Stimulated activated CD4-positive, alpha-beta T cell treated with anti-CD3 and anti-CD28 coated beads, Interleukin-1b, Interleukin-23, amount 100 ng/mL, for 4 hours (primary cell): ENCODE results near the gene VAMP4.
"Not testable (repeated sequence)": the region's sequence is repeated elsewhere in the genome, so short reads cannot be mapped to it uniquely, and the experiment has no call there.

ENCODE experiments used
- DNase-seq, 2 donors: peaks; one replicate each; pipeline ENCODE4 v3.0.0-alpha.2; 2020; ENCODE audit warnings: low read depth in 2 of 2

Gene VAMP4

DNA sequence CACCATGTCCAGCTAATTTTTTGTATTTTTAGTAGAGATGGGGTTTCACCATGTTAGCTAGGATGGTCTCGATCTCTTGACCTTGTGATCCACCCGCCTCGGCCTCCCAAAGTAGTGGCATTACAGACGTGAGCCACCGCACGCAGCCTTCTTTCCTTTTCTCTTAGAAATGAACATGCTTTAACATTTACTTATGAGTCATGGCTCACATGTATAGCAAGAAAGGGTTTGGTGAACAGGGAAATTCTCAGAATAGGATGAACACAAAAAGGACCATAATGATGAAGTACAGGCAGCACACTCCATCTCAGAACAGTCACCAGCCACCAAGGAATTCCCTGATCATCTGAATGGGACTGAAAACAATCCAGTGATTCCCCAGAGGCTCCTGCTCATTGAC lies 9.4 kb upstream of the VAMP4 start:
- DNase-seq: no peak

GRCh38 chr1:171748651-171749050 lies 6.8 kb upstream of the VAMP4 start:
- DNase-seq: no peak

GRCh38 chr1:171744986-171745385 lies 3.1 kb upstream of the VAMP4 start:
- no peak for DNase-seq

DNA sequence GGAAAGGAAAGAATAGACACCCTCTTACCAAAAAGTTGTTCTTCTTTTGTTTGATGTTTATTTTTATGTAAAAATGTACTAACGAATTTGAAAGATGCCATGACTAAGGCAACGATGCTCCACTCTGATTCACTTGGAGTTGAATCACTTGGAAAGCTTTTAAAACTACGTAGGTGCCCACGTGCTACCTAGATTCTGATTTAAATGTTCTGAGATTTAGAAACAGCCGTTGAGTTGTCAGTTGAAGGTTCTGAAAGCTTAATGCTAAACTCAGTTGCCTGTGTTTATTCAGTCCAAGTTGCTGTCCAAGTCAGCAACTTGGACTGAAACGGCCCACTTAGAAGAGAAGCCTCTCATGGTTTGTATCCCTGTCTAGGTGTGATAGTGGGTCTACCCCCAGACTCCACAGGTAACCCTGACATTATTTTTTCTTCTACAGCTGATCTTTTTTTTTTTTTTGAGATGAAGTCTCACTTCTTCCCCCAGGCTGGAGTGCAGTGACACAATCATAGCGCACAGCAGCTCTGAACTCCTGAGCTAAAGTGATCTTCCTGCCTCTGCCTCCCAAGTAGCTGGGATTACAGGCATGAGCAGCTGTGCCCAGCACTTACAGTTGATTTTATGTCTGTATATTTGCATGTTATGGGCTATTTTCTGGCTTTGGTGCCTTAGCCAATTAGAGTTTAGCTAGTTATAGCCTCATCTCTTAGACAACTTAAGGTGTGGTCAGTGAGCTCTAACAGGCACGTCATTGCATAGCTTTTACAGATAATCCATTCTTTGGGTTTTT lies 1.4 kb upstream of the VAMP4 start:
- DNase-seq: no peak

DNA sequence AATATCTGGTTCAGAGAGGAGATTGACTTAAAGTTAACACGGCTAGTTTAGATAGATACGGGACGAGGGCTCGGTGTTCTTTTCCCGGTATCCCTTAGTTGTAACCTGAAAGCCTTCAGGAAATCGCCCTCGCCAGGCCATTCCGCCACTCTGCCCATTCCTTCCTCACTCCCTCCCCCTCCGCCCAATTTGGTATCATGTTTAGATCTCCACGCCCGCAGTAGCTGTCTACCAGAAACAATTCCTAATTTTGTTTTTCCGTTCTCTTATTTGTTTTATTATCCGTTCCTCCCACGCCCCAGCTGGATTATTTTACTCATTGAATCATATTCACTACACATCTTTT lies 685 bp upstream of the VAMP4 start:
- peak in 1 of 2 donors; percentile 11 for DNase-seq

DNA sequence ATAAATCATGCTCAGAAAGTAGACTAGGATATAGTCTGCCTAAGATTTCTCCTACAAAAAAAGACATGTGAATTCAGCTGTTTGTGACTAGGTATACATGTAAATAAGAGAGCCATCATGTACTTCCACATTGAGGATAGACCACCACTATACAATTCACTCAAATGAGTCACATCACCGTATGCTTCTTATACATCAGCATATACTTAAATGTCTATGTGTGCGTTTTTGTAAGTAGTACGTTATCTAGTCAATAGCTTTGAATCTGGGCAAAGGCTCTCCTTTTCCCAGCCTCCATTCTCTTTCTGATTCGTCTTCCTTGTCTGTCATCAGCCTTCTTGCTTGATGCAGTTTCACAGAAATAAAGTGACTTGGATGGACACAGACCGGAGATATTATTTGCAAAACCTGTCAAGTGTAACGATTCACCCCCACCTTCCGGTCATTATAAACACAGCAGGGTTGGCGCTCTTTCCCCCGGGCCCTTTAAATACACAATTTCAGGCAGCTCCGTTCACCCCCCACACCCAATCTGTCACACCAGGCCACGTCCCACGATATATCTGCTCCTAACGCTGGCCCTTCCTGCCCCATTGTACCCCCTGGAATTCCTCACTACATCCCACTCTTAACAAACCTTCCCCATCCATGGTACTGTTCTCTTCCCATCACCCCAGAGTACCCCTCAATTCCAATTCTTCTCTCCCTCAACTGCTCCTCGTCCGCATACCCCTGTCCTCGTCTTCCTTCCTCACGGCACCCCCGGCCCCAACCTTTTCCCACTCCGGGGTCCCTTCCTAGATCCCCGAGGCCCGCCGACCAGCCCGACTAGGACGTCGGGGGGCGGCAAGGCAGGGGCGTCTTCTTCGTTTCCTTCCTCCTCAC lies 636 bp downstream of the VAMP4 start:
- peak in 1 of 2 donors; percentile 9 for DNase-seq

DNA sequence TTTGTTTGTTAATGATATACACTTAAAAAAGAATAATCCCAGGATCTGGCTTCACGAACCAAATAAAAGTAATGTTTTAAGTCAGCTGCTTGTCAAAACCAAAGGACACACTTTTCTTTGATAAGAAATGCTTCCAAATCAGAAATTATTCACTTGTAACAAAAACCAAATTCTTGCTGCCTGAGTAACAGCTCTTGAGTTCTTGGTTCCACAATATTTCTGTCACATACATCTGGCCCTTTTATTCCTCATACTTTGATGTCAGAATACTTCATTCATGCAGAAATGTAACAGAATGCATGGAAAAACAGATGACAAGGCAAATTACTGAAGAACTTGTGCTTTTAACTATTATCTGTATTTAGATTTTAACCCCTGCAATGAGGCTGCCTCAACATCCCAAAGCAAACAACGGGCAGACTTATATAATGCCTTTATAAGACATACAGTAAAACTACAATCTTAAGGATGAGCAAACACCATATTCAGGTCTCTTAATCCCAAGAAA lies 1.5 kb downstream of the VAMP4 start:
- DNase-seq: no peak

DNA sequence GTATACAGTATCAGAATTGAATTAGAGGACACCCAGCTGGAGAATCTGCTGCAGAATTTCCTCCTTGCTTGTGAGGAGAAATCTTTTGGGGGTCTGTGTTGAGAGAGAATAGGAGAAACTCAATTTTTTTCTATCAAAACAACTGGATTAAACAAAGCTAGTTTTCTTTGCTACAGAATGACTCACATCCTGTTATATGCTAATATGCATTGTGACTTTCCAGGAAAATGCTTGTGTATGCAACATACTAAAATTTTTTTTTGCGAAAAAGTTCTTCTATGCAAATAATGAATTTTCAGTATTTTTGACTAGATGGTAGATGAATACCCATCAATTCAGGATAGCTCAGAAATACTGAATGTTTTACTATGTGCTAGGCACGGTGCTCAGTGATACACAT lies 2.2 kb downstream of the VAMP4 start:
- no peak for DNase-seq

DNA sequence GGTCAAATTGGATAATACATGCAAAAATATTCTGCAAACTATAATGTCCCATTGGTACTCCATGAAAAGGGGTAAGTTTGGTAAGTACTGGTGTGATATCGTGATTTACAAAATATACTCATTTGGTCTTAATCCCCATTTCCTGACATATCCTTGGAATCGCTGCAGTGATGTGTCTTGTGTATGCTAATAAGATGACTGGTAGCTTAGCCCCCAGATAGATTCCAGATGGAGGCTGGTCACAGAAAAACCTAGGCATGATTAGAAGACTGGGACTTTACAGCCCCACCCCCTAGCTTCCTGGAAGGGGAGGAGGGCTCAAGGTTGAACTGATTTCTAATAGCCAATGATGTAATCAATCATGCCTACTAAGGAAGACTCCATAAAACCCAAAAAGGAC lies 3.0 kb downstream of the VAMP4 start:
- DNase-seq: no peak

DNA sequence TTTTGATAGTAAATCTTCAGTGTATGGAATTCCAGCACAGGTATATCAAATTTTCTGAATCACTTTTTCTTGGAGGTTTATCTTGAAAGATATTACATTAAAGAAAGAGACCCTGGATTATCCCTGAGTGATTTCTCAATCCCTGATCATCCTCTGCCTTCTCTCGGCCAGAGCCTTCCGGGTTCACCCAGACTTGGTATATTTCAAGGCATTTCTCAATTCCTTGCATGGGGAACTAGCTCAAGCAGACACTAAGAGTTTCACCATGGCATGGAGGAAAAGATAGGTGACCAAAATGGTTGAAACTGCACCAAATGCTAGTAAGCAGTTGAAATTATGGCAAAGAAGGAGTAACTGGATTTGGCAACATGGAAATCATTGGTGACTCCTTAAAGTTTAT lies 5.7 kb downstream of the VAMP4 start:
- no peak for DNase-seq

- no peak for DNase-seq
Observed at GRCh38 chr1:171730052-171730451, 11.8 kb downstream of the VAMP4 start.

- DNase-seq: no peak
Observed at GRCh38 chr1:171727778-171728177, 14.1 kb downstream of the VAMP4 start.

GRCh38 chr1:171723180-171723579 lies 18.7 kb downstream of the VAMP4 start:
- DNase-seq: not testable (repeated sequence)

- DNase-seq: no peak
Observed at GRCh38 chr1:171718848-171719247, 23.0 kb downstream of the VAMP4 start.

GRCh38 chr1:171718216-171718615 lies 23.6 kb downstream of the VAMP4 start:
- DNase-seq: no peak

- DNase-seq: no peak
Observed at GRCh38 chr1:171717062-171717718, 24.7 kb downstream of the VAMP4 start.

GRCh38 chr1:171716616-171717015 lies 25.2 kb downstream of the VAMP4 start:
- DNase-seq: no peak

DNA sequence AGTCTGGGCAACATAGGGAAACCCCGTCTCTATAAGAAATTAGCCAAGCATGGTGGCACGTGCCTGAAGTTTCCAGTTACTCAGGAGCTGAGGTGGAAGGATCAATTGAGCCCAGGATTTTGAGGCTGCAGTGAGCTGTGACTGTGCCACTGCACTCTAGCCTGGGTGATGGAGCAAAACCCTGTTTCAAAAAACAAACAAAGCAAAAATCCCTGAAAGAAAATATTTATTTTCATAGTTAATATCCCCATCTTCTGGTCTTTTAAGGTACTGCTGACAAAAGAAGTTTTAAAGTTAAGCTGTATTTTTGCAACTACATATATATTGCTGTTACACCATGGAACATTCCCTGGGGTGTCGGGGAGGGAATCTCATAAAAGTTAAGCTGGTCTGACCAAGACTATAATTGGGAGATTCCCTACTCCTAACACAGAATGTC lies 26.0 kb downstream of the VAMP4 start:
- DNase-seq: no peak

GRCh38 chr1:171712341-171712740 lies 29.5 kb downstream of the VAMP4 start:
- no peak for DNase-seq

- DNase-seq: no peak
Observed at GRCh38 chr1:171711643-171712042, 30.2 kb downstream of the VAMP4 start.

DNA sequence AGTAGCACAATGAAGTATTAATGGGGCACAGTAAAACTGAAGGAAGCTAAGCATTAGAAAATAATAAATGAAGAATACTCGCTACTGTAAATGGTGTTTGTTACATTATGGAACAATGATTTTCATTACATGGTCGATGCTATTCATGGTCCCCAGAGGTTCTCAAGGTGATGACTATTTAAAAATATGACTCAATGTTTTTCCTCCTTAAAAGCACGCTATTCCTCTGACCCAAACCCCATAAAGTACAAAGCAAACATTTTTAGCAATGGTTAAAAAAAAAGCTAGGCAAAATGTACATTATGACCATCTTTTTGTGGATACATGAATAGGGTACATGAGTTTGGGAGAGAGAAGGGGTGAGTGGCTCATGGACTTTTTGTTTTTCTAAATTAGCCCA lies 34.3 kb downstream of the VAMP4 start:
- no peak for DNase-seq

DNA sequence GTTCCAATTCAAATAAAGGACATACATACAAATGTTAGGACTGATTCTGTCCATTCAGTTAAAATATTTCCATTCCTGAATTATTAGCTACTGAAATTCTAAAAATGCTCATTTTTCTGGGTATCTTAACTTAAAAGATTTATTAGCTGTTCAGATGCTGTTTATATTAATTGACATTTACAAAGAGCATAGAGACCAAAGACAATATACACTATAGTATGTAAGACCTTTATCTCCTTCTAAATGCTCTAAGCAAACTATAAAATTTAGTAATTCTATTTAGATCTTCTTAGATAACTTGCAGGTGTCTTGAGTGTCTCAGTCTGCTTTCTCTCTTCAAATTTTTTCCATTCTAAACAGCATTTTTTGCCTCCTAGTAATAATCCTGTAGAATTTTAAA lies 39.3 kb downstream of the VAMP4 start:
- DNase-seq: no peak
